HG02642 (cell line): Measurements from ENCODE around the gene GPR68.

Experiments used
- ATAC-seq: cut with Tn5 transposase; IDR thresholded peaks from one replicate; pipeline ENCODE4 v1.9.1; 2021; ENCODE audit warnings: mild to moderate bottlenecking; ENCODE audit not compliant: unreplicated experiment, poor library complexity

GPR68 gene

DNA sequence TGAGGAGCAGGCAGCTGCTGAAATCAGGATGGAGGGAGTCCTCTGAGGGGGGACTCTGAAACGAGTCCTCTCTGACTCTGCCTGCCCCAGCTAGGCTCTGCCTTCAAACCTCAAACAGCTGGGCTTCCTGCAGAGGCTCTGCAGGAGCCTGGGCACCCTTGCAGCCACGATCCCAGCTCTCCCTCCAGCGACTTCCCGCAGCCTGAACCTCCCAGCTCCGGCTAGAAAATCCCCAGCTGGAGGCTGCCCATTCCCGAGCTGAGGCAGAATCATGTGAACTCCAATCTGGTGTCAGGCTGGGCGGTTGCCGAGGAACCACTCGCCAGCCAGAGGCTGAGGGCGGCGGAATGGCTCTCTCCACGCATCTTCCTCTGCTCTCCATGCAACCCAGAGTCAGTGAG, at the start of gene GPR68:
Gene GPR68, minus strand, starts transcription at position 204 of the 401 bp plus-strand sequence. CDS start 9,654 bp downstream, outside the sequence.
- no peak for ATAC-seq

GRCh38 chr14:91294153-91294552, 49.6 kb upstream of the GPR68 start:
- ATAC-seq, result no peak

- ATAC-seq, result no peak
These were observed 48.8 kb upstream of the GPR68 start for GRCh38 chr14:91293281-91293680.

DNA sequence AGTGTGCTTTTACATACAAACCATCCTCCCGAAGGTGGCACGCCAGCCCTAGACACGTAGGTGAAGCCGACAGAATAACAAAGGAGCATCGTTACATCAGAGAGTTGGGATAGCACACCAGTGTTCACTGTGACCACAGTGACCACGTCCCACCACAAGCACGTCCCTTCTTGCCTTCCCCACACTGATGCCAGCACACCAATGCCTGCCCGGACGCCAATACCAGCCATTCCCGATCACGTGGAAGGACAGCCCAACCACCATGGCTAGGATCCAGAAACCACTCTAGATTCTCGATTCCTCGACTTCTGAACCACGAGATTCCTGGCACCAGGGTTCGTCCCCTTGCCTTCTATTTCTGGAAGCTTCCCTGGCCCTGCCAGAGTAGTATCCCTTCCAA, 48.0 kb upstream of the GPR68 start:
- ATAC-seq, result no peak

DNA sequence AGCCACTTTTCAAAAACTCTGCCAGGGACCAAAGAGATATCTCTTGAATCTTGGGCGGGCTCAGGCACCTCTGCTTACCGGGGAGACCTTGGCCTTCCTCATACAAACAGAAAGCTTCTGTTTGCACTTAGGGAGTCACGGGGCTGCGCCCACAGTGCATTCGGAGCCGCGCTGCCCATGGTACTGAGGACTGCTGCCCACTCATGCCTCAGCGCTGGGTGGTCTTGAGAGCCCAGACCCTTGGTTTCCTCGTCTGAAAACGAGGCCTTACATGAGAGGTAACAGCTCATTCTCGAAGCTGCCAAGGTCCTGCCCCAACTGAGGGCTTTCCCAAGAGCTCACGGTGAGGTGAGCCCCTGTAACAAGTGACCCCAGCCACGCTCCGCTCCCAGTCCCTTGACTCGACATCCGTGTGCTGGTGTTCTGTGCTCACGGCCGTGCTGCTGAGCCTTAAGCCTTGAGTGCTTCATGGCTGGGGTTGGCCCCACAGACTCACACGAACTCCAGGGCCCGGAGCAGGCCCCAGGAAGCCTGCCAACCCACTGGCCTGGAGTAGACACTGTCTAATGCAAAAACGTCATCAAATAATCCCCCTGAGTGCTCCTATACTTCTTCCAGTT, 47.4 kb upstream of the GPR68 start:
- no peak for ATAC-seq

GRCh38 chr14:91290986-91291385, 46.5 kb upstream of the GPR68 start:
- ATAC-seq, result no peak

- ATAC-seq, result no peak
These were observed 45.0 kb upstream of the GPR68 start for GRCh38 chr14:91289464-91289863.

GRCh38 chr14:91288876-91289275, 44.4 kb upstream of the GPR68 start:
- ATAC-seq, result no peak

DNA sequence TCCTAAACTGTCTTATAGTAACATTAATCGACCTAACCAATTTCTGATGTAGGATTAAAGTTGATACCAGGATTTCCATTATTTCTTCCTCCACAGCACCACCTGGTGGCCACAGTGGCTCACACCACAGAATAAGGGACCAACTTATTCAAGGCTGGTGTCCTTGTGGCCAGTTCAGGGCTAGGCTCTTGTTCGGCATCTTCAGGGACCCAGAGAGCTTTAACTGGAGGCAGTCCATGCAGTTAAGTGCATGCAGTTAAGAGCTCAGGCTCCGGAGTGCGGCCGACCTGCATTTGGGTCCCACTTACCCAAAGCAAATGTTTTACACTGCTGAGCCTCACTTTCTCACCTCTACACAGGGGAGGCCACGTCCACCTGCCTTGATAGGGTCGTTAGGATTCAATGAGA, 42.0 kb upstream of the GPR68 start:
- ATAC-seq, result no peak

DNA sequence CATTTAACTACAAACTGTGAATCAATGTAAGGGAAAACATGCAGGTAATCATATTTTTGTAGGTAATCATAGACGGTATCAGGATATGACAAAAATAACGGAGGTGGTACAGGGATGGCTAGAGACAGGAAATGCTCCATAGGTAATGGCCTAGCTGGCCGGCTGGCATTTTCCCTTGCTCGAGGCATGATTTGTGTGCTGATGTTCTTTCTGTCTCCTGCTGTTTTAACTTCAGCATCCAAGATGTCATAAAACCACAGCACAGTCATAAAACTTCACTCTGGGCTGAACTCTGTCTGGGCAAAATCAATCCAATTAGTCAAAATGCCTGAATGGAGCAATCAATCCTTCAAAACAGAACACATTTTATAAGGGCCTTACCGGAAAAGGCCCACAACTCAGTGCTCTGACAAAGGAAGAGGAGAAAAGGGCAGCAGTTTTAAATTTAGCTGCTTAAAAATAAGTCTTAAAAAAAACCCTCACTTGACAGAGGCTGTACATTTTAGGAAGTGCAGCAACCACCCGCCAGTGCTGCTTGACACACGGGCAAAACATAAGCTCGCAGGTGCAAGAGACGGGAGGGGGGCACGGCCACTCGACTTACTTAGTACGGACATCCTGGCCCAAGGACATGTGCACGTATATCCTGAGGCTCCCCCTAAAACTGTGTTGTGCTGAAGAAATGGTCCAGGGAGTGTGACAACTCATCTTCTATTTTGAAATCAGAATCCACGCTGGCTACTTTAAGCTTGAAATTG, 40.5 kb upstream of the GPR68 start:
- no peak for ATAC-seq

DNA sequence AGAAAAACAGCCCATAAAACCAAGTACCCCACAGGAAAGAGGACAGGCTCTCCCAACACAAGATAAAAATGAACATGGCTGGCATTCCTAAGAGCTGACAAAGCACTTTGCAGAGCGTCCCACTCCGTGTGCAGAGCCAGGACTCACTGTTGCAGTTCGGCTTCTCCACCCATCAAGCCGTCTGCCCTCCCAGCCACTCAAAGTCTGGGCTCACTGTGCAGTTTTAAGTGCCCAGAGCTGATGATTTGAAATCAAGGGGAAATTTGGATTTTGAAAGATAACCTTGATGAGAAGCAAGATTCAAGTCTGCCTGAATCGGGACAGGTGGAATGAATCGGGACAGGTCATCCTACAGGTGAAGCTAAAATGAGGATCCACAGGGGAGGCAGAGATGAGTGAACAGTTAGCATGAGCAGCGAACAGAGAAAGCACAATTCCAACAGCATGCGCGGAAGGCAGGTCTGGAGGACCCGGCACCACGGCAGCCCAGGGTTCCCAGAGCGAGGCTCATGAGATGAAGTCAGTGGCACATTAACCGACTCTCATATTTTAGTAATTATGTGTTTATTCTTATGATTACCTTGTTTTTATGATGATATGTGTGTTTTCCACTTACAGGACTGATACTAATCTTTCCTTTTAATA, 39.8 kb upstream of the GPR68 start:
- ATAC-seq, result no peak

DNA sequence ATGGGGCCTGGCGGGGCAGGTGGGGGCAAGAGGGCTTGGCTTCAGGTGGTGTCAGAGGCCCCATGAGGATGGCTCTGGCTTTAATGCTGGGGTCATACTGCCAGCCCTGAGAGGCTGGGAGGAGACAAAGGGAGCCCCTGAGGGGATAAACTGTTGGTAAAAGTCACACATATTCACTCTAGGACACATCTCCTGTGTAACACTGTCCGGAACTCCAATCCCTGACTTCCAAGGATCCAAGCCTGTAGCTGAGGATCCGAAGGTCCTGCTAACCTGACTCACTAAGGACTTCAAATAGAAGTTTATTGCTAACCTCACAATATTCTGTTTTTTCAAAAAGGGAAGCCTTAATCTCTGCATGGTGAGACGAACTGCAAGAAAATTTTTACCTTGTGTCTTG, 39.2 kb upstream of the GPR68 start:
- ATAC-seq, result no peak

GRCh38 chr14:91282954-91283645, 38.6 kb upstream of the GPR68 start:
- no peak for ATAC-seq

- ATAC-seq, result no peak
These were observed 36.8 kb upstream of the GPR68 start for GRCh38 chr14:91281346-91281745.

GRCh38 chr14:91280129-91280528, 35.6 kb upstream of the GPR68 start:
- no peak for ATAC-seq

- no peak for ATAC-seq
These were observed 34.9 kb upstream of the GPR68 start for GRCh38 chr14:91279354-91279753.

GRCh38 chr14:91278383-91278715, 33.8 kb upstream of the GPR68 start:
- ATAC-seq, result no peak

- no peak for ATAC-seq
These were observed 33.3 kb upstream of the GPR68 start for GRCh38 chr14:91277546-91278382.

DNA sequence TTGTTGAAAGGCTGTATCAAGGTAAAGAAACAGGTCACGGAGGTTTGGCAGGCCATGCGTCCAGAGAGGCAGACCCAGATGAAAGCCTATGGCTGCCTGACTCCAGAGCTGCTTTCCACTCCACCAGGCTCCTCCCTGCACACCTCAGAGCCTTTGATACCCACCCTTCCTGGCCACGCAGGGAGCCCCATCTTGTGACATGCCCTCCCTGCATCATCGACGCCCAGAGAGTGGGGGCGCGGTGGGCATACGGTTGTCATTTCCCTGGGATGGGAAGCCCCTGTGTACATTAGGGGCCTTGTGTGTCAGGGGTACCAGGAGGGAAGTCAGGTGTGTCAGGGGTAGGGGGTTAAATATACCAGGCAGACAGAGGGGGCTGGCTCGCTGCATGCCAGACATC, 30.3 kb upstream of the GPR68 start:
- no peak for ATAC-seq

GRCh38 chr14:91273885-91274273, 29.4 kb upstream of the GPR68 start:
- ATAC-seq, result no peak
